ENCODE measurements around the gene IL15RA. TPM values are rescaled to one million over a fixed set of nuclear protein-coding genes. Genes with fewer than 3 reads are reported as not detected.
A peak's percentile ranks its signal among the peaks of the same experiment; 100 is the strongest.

The IL15RA gene
- total RNA-seq, 4 donors from 2014 or later: 13.1 to 17.6 (median 15.6) TPM

- Histone ChIP-seq H3K36me3 (peaks cover 0 to 11% of the 10 kb centered on the region in 2 donors), H3K4me1 (peaks cover 0 to 18% of the 10 kb centered on the region in 2 donors), H3K27me3 (no peaks in the 10 kb centered on the region), H3K4me3 (no peak overlapping the region), H3K9me3 (no peaks in the 10 kb centered on the region), H3K27ac (no peak overlapping the region)
- in situ Hi-C loops (cut with MboI; ENCODE audit: low sequenced_read_pairs in 4 of 4): no loop called here
- TF ChIP-seq CTCF (IDR thresholded peaks at IDR 0.05 in 4 of 5, conservative IDR thresholded peaks at IDR 0.05 in 1 of 5): no peak
- intact Hi-C loops (cut with DNase I; ENCODE audit: low total_unique reads): no loop called here
- ATAC-seq: no peak
- no peak for DNase-seq
These were observed 9.2 kb downstream of the IL15RA start for GRCh38 chr10:5968037-5968680.

- H3K4me3 ChIP-seq: no peak overlapping the region
- intact Hi-C loops (cut with DNase I; ENCODE audit: low total_unique reads) (no loop called here), in situ Hi-C loops (cut with MboI; ENCODE audit: low sequenced_read_pairs in 4 of 4) (no loop called here)
- H3K27ac ChIP-seq: no peak overlapping the region
- ATAC-seq (no peak), DNase-seq (no peak)
- H3K36me3 ChIP-seq: peaks cover 0 to 24% of the 10 kb centered on the region in 2 donors
- no peaks in the 10 kb centered on the region for H3K27me3 ChIP-seq
- H3K4me1 ChIP-seq: no peaks in the 10 kb centered on the region
- H3K9me3 ChIP-seq: no peaks in the 10 kb centered on the region
- TF ChIP-seq POLR2A (IDR thresholded peaks at IDR 0.05) (no peak), CTCF (IDR thresholded peaks at IDR 0.05 in 4 of 5, conservative IDR thresholded peaks at IDR 0.05 in 1 of 5) (no peak)
These were observed 12.1 kb downstream of the IL15RA start for GRCh38 chr10:5965266-5965665.

DNA sequence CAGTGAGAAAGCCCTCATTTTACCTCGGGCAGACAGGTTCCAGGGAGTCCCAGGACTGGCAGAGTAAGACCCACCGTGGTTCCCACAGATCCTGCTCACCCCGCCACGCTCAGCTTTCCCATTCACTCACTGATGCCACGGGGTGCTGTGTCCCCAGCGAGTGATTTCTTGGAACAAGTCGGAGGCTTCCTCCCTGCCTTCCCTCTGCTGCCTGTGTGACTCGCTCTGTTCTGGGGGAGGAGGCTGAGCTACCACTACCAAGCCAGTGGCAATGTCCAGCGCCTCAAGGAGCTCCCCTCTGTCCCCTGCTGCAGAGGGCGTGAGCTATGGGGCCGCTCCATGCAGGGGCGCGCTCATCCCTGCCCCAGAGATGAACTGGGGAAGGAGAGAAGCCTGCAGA lies 12.6 kb downstream of the IL15RA start:
- TF ChIP-seq POLR2A (IDR thresholded peaks at IDR 0.05) (no peak), CTCF (IDR thresholded peaks at IDR 0.05 in 4 of 5, conservative IDR thresholded peaks at IDR 0.05 in 1 of 5) (no peak)
- in situ Hi-C loops (cut with MboI; ENCODE audit: low sequenced_read_pairs in 4 of 4): no loop called here
- peaks cover 0 to 29% of the 10 kb centered on the region in 2 donors for H3K36me3 ChIP-seq

GRCh38 chr10:5963591-5963990 lies 13.8 kb downstream of the IL15RA start:
- ATAC-seq: no peak

More for the DNA sequence above, 12.6 kb downstream of the IL15RA start:
- Histone ChIP-seq H3K27ac (no peak overlapping the region), H3K27me3 (no peaks in the 10 kb centered on the region), H3K4me3 (no peak overlapping the region), H3K4me1 (no peaks in the 10 kb centered on the region), H3K9me3 (no peaks in the 10 kb centered on the region)
- intact Hi-C loops (cut with DNase I; ENCODE audit: low total_unique reads): no loop called here
- ATAC-seq (no peak), DNase-seq (no peak)

More at GRCh38 chr10:5963591-5963990, 13.8 kb downstream of the IL15RA start:
- H3K36me3 ChIP-seq: peaks cover 0 to 36% of the 10 kb centered on the region in 2 donors
- DNase-seq: peak in 1 of 2 donors; percentile 5
- H3K27me3 ChIP-seq: no peaks in the 10 kb centered on the region
- no peaks in the 10 kb centered on the region for H3K9me3 ChIP-seq
- intact Hi-C loops (cut with DNase I; ENCODE audit: low total_unique reads) (no loop called here), in situ Hi-C loops (cut with MboI; ENCODE audit: low sequenced_read_pairs in 4 of 4) (no loop called here)
- H3K4me3 ChIP-seq: no peak overlapping the region
- H3K4me1 ChIP-seq: peaks cover 0 to 3% of the 10 kb centered on the region in 2 donors
- TF ChIP-seq CTCF (IDR thresholded peaks at IDR 0.05 in 4 of 5, conservative IDR thresholded peaks at IDR 0.05 in 1 of 5): no peak
- TF ChIP-seq POLR2A (IDR thresholded peaks at IDR 0.05): no peak
- H3K27ac ChIP-seq: no peak overlapping the region
